Left ventricle myocardium inferior (tissue), 1 donor: ENCODE results near the gene PRSS12. TPM values are rescaled to one million over a fixed set of nuclear protein-coding genes. Genes with fewer than 3 reads are reported as not detected.

Source experiments
- DNase-seq: peaks from one replicate; pipeline ENCODE4 v3.0.0-alpha.2; 2020
- H3K27ac ChIP-seq: fragments of 200-600 bp; replicated peaks from 2 replicates; pipeline ENCODE4 v1.8.0; 2021
- H3K27me3 ChIP-seq: fragments of 200-600 bp; 2 replicates; pipeline ENCODE4 v1.8.0; 2021; ENCODE audit warnings: low read depth
- H3K36me3 ChIP-seq: fragments of 200-600 bp; 2 replicates; pipeline ENCODE4 v1.8.0; 2021
- H3K4me1 ChIP-seq: fragments of 200-600 bp; 2 replicates; pipeline ENCODE4 v1.8.0; 2021
- H3K4me3 ChIP-seq: fragments of 200-600 bp; 2 replicates; pipeline ENCODE4 v1.8.0; 2021; ENCODE audit warnings: mild to moderate bottlenecking, moderate library complexity
- H3K9me3 ChIP-seq: fragments of 200-600 bp; replicated peaks from 2 replicates; pipeline ENCODE4 v1.8.0; 2021
- CTCF ChIP-seq: fragments of 200-600 bp; IDR thresholded peaks from 2 replicates; pipeline ENCODE4 v1.8.0; 2021; ENCODE audit warnings: antibody characterized with exemption, mild to moderate bottlenecking, borderline replicate concordance
- intact Hi-C: fragments of 100-400 bp; cut with micrococcal nuclease; formaldehyde crosslinking; loops from one replicate; pipeline ENCODE4 v1.11.0; 2022
- total RNA-seq: library from RNA; stranded (reverse); fragmentation: NEBNext Ultra II Directional; extraction: Animal tissue kit (Norgen Biotek cat#: 25700); gene quantifications from one replicate; pipeline ENCODE4 v1.2.1, GENCODE V29; 2021
- donor health status: DM: no; HTN: yes; CAD: no; lungs with severe emphysema.

The PRSS12 gene
- total RNA-seq, 1 donor from 2014 or later = not detected

GRCh38 chr4:118322831-118323502 lies 29.8 kb downstream of the PRSS12 start:
- Histone ChIP-seq H3K4me3 (no peak overlapping the region), H3K27me3 (no peaks in the 10 kb centered on the region), H3K9me3 (no peaks in the 10 kb centered on the region), H3K36me3 (no peaks in the 10 kb centered on the region), H3K4me1 (peaks cover 4% of the 10 kb centered on the region), H3K27ac (no peak overlapping the region)
- DNase-seq = no peak
- intact Hi-C loops = no loop called here
- TF ChIP-seq CTCF = no peak

GRCh38 chr4:118318931-118319330 lies 33.9 kb downstream of the PRSS12 start:
- Histone ChIP-seq H3K4me1 (peaks cover 4% of the 10 kb centered on the region), H3K27ac (no peak overlapping the region), H3K4me3 (no peak overlapping the region), H3K9me3 (no peaks in the 10 kb centered on the region), H3K27me3 (no peaks in the 10 kb centered on the region), H3K36me3 (no peaks in the 10 kb centered on the region)
- no peak for DNase-seq
- intact Hi-C loops = no loop called here
- no peak for TF ChIP-seq CTCF

GRCh38 chr4:118317691-118318090 lies 35.1 kb downstream of the PRSS12 start:
- no peak overlapping the region for H3K27ac ChIP-seq
- no peaks in the 10 kb centered on the region for H3K4me1 ChIP-seq
- no peaks in the 10 kb centered on the region for H3K36me3 ChIP-seq
- DNase-seq = no peak
- TF ChIP-seq CTCF = no peak
- no peaks in the 10 kb centered on the region for H3K9me3 ChIP-seq
- H3K27me3 ChIP-seq = no peaks in the 10 kb centered on the region
- intact Hi-C loops = no loop called here
- H3K4me3 ChIP-seq = no peak overlapping the region

GRCh38 chr4:118314221-118314620 lies 38.6 kb downstream of the PRSS12 start:
- no peaks in the 10 kb centered on the region for H3K9me3 ChIP-seq
- H3K27ac ChIP-seq = no peak overlapping the region
- H3K4me1 ChIP-seq = no peaks in the 10 kb centered on the region
- TF ChIP-seq CTCF = no peak
- no peaks in the 10 kb centered on the region for H3K36me3 ChIP-seq
- intact Hi-C loops = no loop called here
- no peak overlapping the region for H3K4me3 ChIP-seq
- no peak for DNase-seq
- H3K27me3 ChIP-seq = no peaks in the 10 kb centered on the region

- Histone ChIP-seq H3K9me3 (no peaks in the 10 kb centered on the region), H3K4me3 (no peak overlapping the region), H3K36me3 (no peaks in the 10 kb centered on the region), H3K27ac (no peak overlapping the region), H3K27me3 (no peaks in the 10 kb centered on the region), H3K4me1 (no peaks in the 10 kb centered on the region)
- DNase-seq = no peak
- TF ChIP-seq CTCF = no peak
- intact Hi-C loops = no loop called here
These were observed 39.7 kb downstream of the PRSS12 start for GRCh38 chr4:118313098-118313497.
